Measurements from ENCODE around the gene ARHGEF19. TPM values are rescaled to one million over a fixed set of nuclear protein-coding genes. Genes with fewer than 3 reads are reported as not detected.

The ARHGEF19 gene
- total and polyA plus RNA-seq, 9 of the 15 experiments (the other 6 are each of a cell fraction or from before 2014, with no cell fraction given) = 0.73 to 21.0 (median 5.2) TPM

DNA sequence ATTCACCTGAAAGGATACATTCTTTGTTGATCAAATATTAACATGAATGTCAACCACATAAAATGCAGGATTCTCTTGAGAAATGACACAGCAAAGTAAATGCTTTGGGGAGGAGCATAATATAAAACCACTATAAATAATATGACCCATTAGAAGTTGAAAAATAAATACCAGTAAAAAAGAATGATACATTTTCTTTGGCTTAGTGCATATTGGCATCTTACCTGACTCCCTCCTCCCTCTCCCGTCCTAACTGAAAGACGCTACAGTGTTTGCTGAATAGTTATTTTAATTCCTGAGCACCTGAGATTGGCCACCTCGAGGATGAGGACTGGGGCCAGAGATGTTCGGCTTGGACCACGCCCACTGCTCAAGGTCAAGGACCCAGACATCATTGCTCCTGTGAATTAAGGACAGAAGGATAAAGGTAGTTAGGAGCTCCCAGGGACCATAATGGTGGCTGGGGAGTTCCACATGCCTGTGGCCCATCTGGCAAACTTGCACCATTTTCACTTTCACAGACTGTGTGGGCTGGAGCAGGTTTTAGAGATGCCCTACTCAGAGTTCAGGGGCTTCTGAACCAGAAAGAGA lies 41.0 kb upstream of the ARHGEF19 start:
- 75% methylated on average over 5 of the region's 5 CpGs for WGBS (ENCODE audit: insufficient coverage, low coverage, missing lambda C conversion rate)
- no peak overlapping the region for H3K4me3 ChIP-seq

GRCh38 chr1:16252912-16253311 lies 40.5 kb upstream of the ARHGEF19 start:
- ChIA-PET POLR2A (no interaction called here), CTCF (ENCODE audit: low intra/inter-chr PET ratio) (no interaction called here)
- 72% methylated on average over 2 of the region's 2 CpGs for WGBS (ENCODE audit: insufficient coverage, low coverage, missing lambda C conversion rate)
- Histone ChIP-seq H2AFZ (ENCODE audit: low read depth, low read length) (no peak overlapping the region), H3K27me3 (ENCODE audit: control insufficient read depth in 2 of 2, insufficient read depth in 2 of 2, low read length in 2 of 2) (no peaks in the 10 kb centered on the region), H3K36me3 (ENCODE audit: control insufficient read depth, insufficient read depth, low read length) (peaks cover 78% of the 10 kb centered on the region), H3K27ac (ENCODE audit: extremely low read depth, low read depth, low read length) (no peak overlapping the region), H3K4me1 (replicated peaks in 1 of 2; ENCODE audit: control insufficient read depth in 2 of 2, insufficient read depth in 2 of 2, low read length in 2 of 2) (peaks cover 8 to 29% of the 10 kb centered on the region in 2 experiments), H3K9me3 (replicated peaks; ENCODE audit: control insufficient read depth, insufficient read depth, low read depth, low read length) (no peaks in the 10 kb centered on the region), H3K9me1 (ENCODE audit: control insufficient read depth, insufficient read depth, low read length) (peaks cover 9% of the 10 kb centered on the region), H4K20me1 (replicated peaks; ENCODE audit: control insufficient read depth, insufficient read depth, low read length) (no peaks in the 10 kb centered on the region; the same call in 1 of the 2 replicates), H3K4me2 (ENCODE audit: insufficient read depth, low read length) (no peak overlapping the region), H3K4me3 (no peak overlapping the region), H3K9ac (ENCODE audit: insufficient read depth in 1 of 2, low read depth in 2 of 2, low read length in 2 of 2) (no peak overlapping the region), H3K79me2 (ENCODE audit: control insufficient read depth, insufficient read depth, low read length) (peaks cover 6% of the 10 kb centered on the region; the same call in 1 of the 3 replicates)
- ATAC-seq = no peak
- BruUV-seq (replicated peaks) = no TSS peak
- DNase-seq (ENCODE audit: extremely low read depth in 1 of 4, low spot score in 3 of 4) = no peak
- TF ChIP-seq TRIM24 (IDR thresholded peaks at IDR 0.05) (no peak), CEBPG (CRISPR knock-in tag; IDR thresholded peaks at IDR 0.05) (no peak), CEBPG (tag; conservative IDR thresholded peaks at IDR 0.05 in 1 of 2, IDR thresholded peaks at IDR 0.05 in 1 of 2) (peak; percentile 39 to 45; a peak in 3 of 4 replicates), ATF3 (IDR thresholded peaks at IDR 0.05) (peak; percentile 76), ATF3 (CRISPR knock-in tag; conservative IDR thresholded peaks at IDR 0.05) (no peak)
- no peak for FAIRE-seq
- in situ Hi-C loops (cut with MboI) = no loop called here
- intact Hi-C loops (cut with micrococcal nuclease) = no loop called here

More for the DNA sequence above, 41.0 kb upstream of the ARHGEF19 start:
- no peak for DNase-seq (ENCODE audit: extremely low read depth in 1 of 4, low spot score in 3 of 4)
- in situ Hi-C loops (cut with MboI) (no loop called here), intact Hi-C loops (cut with micrococcal nuclease) (no loop called here)
- Histone ChIP-seq H3K9me1 (ENCODE audit: control insufficient read depth, insufficient read depth, low read length) (peaks cover 5% of the 10 kb centered on the region), H3K36me3 (ENCODE audit: control insufficient read depth, insufficient read depth, low read length) (peaks cover 73% of the 10 kb centered on the region), H3K4me1 (replicated peaks in 1 of 2; ENCODE audit: control insufficient read depth in 2 of 2, insufficient read depth in 2 of 2, low read length in 2 of 2) (peaks cover 8 to 26% of the 10 kb centered on the region in 2 experiments), H4K20me1 (replicated peaks; ENCODE audit: control insufficient read depth, insufficient read depth, low read length) (no peaks in the 10 kb centered on the region; the same call in 1 of the 2 replicates), H2AFZ (ENCODE audit: low read depth, low read length) (no peak overlapping the region), H3K27me3 (ENCODE audit: control insufficient read depth in 2 of 2, insufficient read depth in 2 of 2, low read length in 2 of 2) (no peaks in the 10 kb centered on the region), H3K4me2 (ENCODE audit: insufficient read depth, low read length) (no peak overlapping the region), H3K9me3 (replicated peaks; ENCODE audit: control insufficient read depth, insufficient read depth, low read depth, low read length) (no peaks in the 10 kb centered on the region), H3K79me2 (ENCODE audit: control insufficient read depth, insufficient read depth, low read length) (peaks cover 3% of the 10 kb centered on the region; the same call in 1 of the 3 replicates), H3K27ac (ENCODE audit: extremely low read depth, low read depth, low read length) (no peak overlapping the region), H3K9ac (ENCODE audit: insufficient read depth in 1 of 2, low read depth in 2 of 2, low read length in 2 of 2) (no peak overlapping the region)
- TF ChIP-seq RBM22 (IDR thresholded peaks at IDR 0.05; ENCODE audit: low read depth, low read length, poor library complexity, severe bottlenecking) = peak; percentile 16
- TF ChIP-seq ZNF507 (tag; conservative IDR thresholded peaks at IDR 0.05) = no peak
- no peak for TF ChIP-seq HOXB6 (CRISPR knock-in tag; IDR thresholded peaks at IDR 0.05; ENCODE audit: borderline replicate concordance)
- TF ChIP-seq KDM2B (CRISPR knock-in tag; IDR thresholded peaks at IDR 0.05) = no peak
- no TSS peak for BruUV-seq (replicated peaks)
- ChIA-PET CTCF (ENCODE audit: low intra/inter-chr PET ratio) (no interaction called here), POLR2A (interaction anchor here (0.6 to 1.4 kb wide), 5 partner anchors 8 to 162 kb away, joined by 3 to 4 read pairs (median 3); no protein-coding TSS in a partner anchor)
- no peak for ATAC-seq
- no peak for FAIRE-seq

Data from K562 (cell line).